K562 (cell line): ENCODE measurements around the gene TBC1D9. TPM values are rescaled to one million over a fixed set of nuclear protein-coding genes. Genes with fewer than 3 reads are reported as not detected.

Experiments used
- ATAC-seq: fragments of 200-7000 bp; cut with Tn5 transposase; 3 replicates; pipeline ENCODE4 v1.9.1; 2020; ENCODE audit warnings: moderate library complexity
- BruUV-seq: library from RNA; stranded (reverse); fragments of 400-500 nt; replicated peaks from 2 replicates; lab custom pipeline; 2021; lab: Mats Ljungman, UMichigan
- CTCF ChIA-PET: fragments of 300-600 bp; formaldehyde crosslinking; extraction: SDS; loops from one replicate; lab custom pipeline; 2021; ENCODE audit warnings: low intra/inter-chr PET ratio; lab: Yijun Ruan, JAX
- POLR2A ChIA-PET: fragments of 300-600, 350-650 bp; sonication (Branson Sonifier 250); formaldehyde crosslinking; extraction: SDS; loops from one replicate; lab custom pipeline; 2021; ENCODE audit warnings: antibody characterized with exemption, inconsistent platforms; lab: Yijun Ruan, JAX
- DNase-seq, 4 experiments: peaks; one replicate each; pipeline versions ENCODE4 v3.0.0 to v3.0.0-alpha.2; 2011 to 2018; ENCODE audit warnings: low spot score in 3 of 4, mixed read lengths in 3 of 4; ENCODE audit errors: extremely low read depth in 1 of 4
- FAIRE-seq: peaks from 2 replicates; lab custom pipeline; 2011; peaks lifted over from hg19 to GRCh38; lab: Jason Lieb, UNC
- H2AFZ ChIP-seq: 2 replicates; pipeline ENCODE4 v1.6.0; 2011; ENCODE audit warnings: low read depth, low read length, control low read depth, inconsistent platforms
- H3K27ac ChIP-seq: fragments of 200-600 bp; 3 replicates; pipeline ENCODE4 v1.8.0; 2011; ENCODE audit warnings: low read depth, mild to moderate bottlenecking, control low read depth, inconsistent platforms, low read length, moderate library complexity, mixed read lengths; ENCODE audit errors: extremely low read depth
- H3K27me3 ChIP-seq, 2 experiments: fragments of 300-600 bp in 1 of 2; 2 replicates in 1 of 2; 3 replicates in 1 of 2; pipeline versions ENCODE4 v1.6.0 to v1.8.0; 2011; ENCODE audit warnings: inconsistent platforms in 2 of 2, low read length in 2 of 2, mild to moderate bottlenecking in 1 of 2, mixed read lengths in 1 of 2, moderate library complexity in 1 of 2; ENCODE audit not compliant: control insufficient read depth in 2 of 2, insufficient read depth in 2 of 2
- H3K36me3 ChIP-seq: fragments of 300-600 bp; 3 replicates; pipeline ENCODE4 v1.8.0; 2011; ENCODE audit warnings: mild to moderate bottlenecking, low read length, inconsistent platforms; ENCODE audit not compliant: control insufficient read depth, insufficient read depth
- H3K4me1 ChIP-seq, 2 experiments: fragments of 200-600 bp in 1 of 2; replicated peaks in 1 of 2; 2 replicates in 1 of 2; 3 replicates in 1 of 2; pipeline versions ENCODE4 v1.5.1 to v1.8.0; 2011; ENCODE audit warnings: inconsistent platforms in 2 of 2, low read length in 2 of 2, mild to moderate bottlenecking in 1 of 2, mixed read lengths in 1 of 2, moderate library complexity in 1 of 2; ENCODE audit not compliant: control insufficient read depth in 2 of 2, insufficient read depth in 2 of 2
- H3K4me2 ChIP-seq: 2 replicates; pipeline ENCODE4 v1.6.1; 2011; ENCODE audit warnings: low read length, control low read depth, inconsistent platforms, mixed read lengths; ENCODE audit not compliant: insufficient read depth
- H3K4me3 ChIP-seq: fragments of 200-600 bp; sonication (generic), shearing (Covaris generic); 2 replicates; pipeline ENCODE4 v1.5.1; 2016; ENCODE audit warnings: control low read depth, inconsistent platforms
- H3K79me2 ChIP-seq: fragments of 200-600 bp; 3 replicates; pipeline ENCODE4 v1.8.0; 2011; ENCODE audit warnings: low read length, inconsistent platforms; ENCODE audit not compliant: control insufficient read depth, insufficient read depth
- H3K9ac ChIP-seq, 2 experiments: 2 replicates each; pipeline versions ENCODE4 v1.6.0 to v1.6.1; 2011; ENCODE audit warnings: low read depth in 2 of 2, low read length in 2 of 2, control low read depth in 1 of 2, inconsistent platforms in 1 of 2, mild to moderate bottlenecking in 1 of 2, mixed read lengths in 1 of 2; ENCODE audit not compliant: insufficient read depth in 1 of 2
- H3K9me1 ChIP-seq: one replicate; pipeline ENCODE4 v1.6.0; 2011; ENCODE audit warnings: inconsistent platforms, mild to moderate bottlenecking, low read length, moderate library complexity; ENCODE audit not compliant: control insufficient read depth, insufficient read depth
- H3K9me3 ChIP-seq: replicated peaks from 2 replicates; pipeline ENCODE4 v1.5.1; 2011; ENCODE audit warnings: low read depth, low read length, inconsistent platforms; ENCODE audit not compliant: control insufficient read depth, insufficient read depth
- H4K20me1 ChIP-seq: replicated peaks from 2 replicates; pipeline ENCODE4 v1.6.1; 2011; ENCODE audit warnings: low read length, inconsistent platforms, mixed read lengths; ENCODE audit not compliant: control insufficient read depth, insufficient read depth
- CBX5 ChIP-seq: IDR thresholded peaks from 2 replicates; pipeline ENCODE4 v1.6.1; 2014; ENCODE audit warnings: low read depth, borderline replicate concordance
- CTCF ChIP-seq, 3 experiments: IDR thresholded peaks in 2 of 3; conservative IDR thresholded peaks in 1 of 3; 2 replicates each; pipeline ENCODE4 v1.5.1; 2011 to 2012; ENCODE audit warnings: low read length in 3 of 3, mild to moderate bottlenecking in 3 of 3, control low read depth in 2 of 3, improper control_type of control experiment in 1 of 3, inconsistent platforms in 1 of 3, low read depth in 1 of 3, mixed read lengths in 1 of 3, moderate library complexity in 1 of 3; ENCODE audit not compliant: insufficient read depth in 2 of 3
- IFI16 ChIP-seq: fragments of 250-450 bp; sonication (Bioruptor Pico); IDR thresholded peaks from 2 replicates; pipeline ENCODE4 v2.1.2; 2022; ENCODE audit warnings: mild to moderate bottlenecking, inconsistent platforms
- MEIS2 ChIP-seq: fragments of 450-650 bp; IDR thresholded peaks from 2 replicates; pipeline ENCODE4 v1.6.1; 2014; ENCODE audit warnings: mild to moderate bottlenecking; ENCODE audit not compliant: partially characterized antibody
- REST ChIP-seq, 2 experiments: fragments of 450-650 bp; formaldehyde crosslinking in 1 of 2; IDR thresholded peaks; 2 replicates each; pipeline versions ENCODE4 v1.4.0 to v1.6.1; 2014 to 2020; ENCODE audit warnings: mild to moderate bottlenecking in 2 of 2, borderline replicate concordance in 1 of 2, low read depth in 1 of 2
- SAFB2 ChIP-seq: fragments of 200-400 bp; formaldehyde crosslinking; IDR thresholded peaks from 2 replicates; pipeline ENCODE4 v1.6.1; 2018; ENCODE audit warnings: borderline replicate concordance, low read length, low read depth, moderate library complexity; ENCODE audit not compliant: severe bottlenecking
- ZNF41 ChIP-seq: fragments of 250-450 bp; sonication (Bioruptor Pico); conservative IDR thresholded peaks from 2 replicates; pipeline ENCODE4 v1.4.0; 2020; ENCODE audit warnings: mild to moderate bottlenecking
- WGBS: fragments of 100-300 bp; shearing (Covaris generic); methylation state at CpG from one replicate; pipeline ENCODE4 v1.1.6; 2016; ENCODE audit warnings: low coverage, mixed read lengths; ENCODE audit not compliant: insufficient coverage; ENCODE audit errors: missing lambda C conversion rate; 5-methylcytosine and 5-hydroxymethylcytosine counted together
- in situ Hi-C: fragments of 300-500 bp; cut with MboI; formaldehyde crosslinking; loops from 4 replicates; pipeline ENCODE4 v1.15.0; 2018; ENCODE audit warnings: inconsistent platforms, mixed read lengths
- intact Hi-C: fragments of 100-400 bp; cut with micrococcal nuclease; formaldehyde crosslinking; loops from 2 replicates; pipeline ENCODE4 v1.14.2; 2022
- polyA plus RNA-seq, 8 experiments: library from polyadenylated mRNA; depleted of rRNA in 4 of 8; stranded (reverse) in 5 of 8; unstranded in 3 of 8; fragments of >200 nt; fragmentation: Nextera tagmentation in 2 of 8; fragmentation: Illumina TruSeq in 1 of 8; extraction: Ambion mirVana in 2 of 8; extraction: Trizol in 1 of 8; gene quantifications; 2 replicates each; pipeline versions ENCODE4 v1.2.1 to v1.2.3, GENCODE V29; 2011 to 2014; ENCODE audit warnings: inconsistent platforms in 1 of 8, missing spikeins in 1 of 8
- total RNA-seq, 7 experiments: library from RNA; depleted of rRNA in 6 of 7; stranded (reverse); fragments of >200 nt in 6 of 7; fragmentation: Illumina TruSeq in 2 of 7; extraction: Trizol in 2 of 7; gene quantifications; 2 replicates each; pipeline versions ENCODE4 v1.2.1 to v1.2.3, GENCODE V29; 2011 to 2021; ENCODE audit warnings: low replicate concordance in 1 of 7

The TBC1D9 gene
- total and polyA plus RNA-seq, 9 of the 15 experiments (the other 6 are each of a cell fraction or from before 2014, with no cell fraction given): 0.13 TPM; not detected in 8

- no peaks in the 10 kb centered on the region for H3K9me1 ChIP-seq
- ChIA-PET CTCF (interaction anchor here (1.5 to 3.9 kb wide), 2 partner anchors 215 to 250 kb away, joined by 8 to 51 read pairs; no protein-coding TSS in a partner anchor), POLR2A (no interaction called here)
- H3K27me3 ChIP-seq: peaks cover 3 to 4% of the 10 kb centered on the region in 2 experiments; a peak in 3 of 5 replicates
- no TSS peak for BruUV-seq
- no peaks in the 10 kb centered on the region for H4K20me1 ChIP-seq
- H3K36me3 ChIP-seq: no peaks in the 10 kb centered on the region
- H3K9me3 ChIP-seq: no peaks in the 10 kb centered on the region
- intact Hi-C loops: loop anchor here (1.0 to 5.0 kb wide), 3 partner anchors 87 to 249 kb away; partner anchors contain the start of gene ELMOD2
- ATAC-seq: peak; percentile 86
- no peaks in the 10 kb centered on the region for H3K79me2 ChIP-seq
- H3K4me1 ChIP-seq: no peaks in the 10 kb centered on the region
- H3K27ac ChIP-seq: no peak overlapping the region
- H2AFZ ChIP-seq: no peak overlapping the region
- no peak overlapping the region for H3K4me3 ChIP-seq
- H3K4me2 ChIP-seq: no peak overlapping the region
- no peak overlapping the region for H3K9ac ChIP-seq
- 0% methylated on average over 6 of the region's 6 CpGs for WGBS
- peak; percentile 22 to 54 (median 38) for DNase-seq
- FAIRE-seq: peak; percentile 85
- in situ Hi-C loops: loop anchor here (5.0 kb wide), 1 partner anchor 247 kb away; no protein-coding TSS in a partner anchor
- TF ChIP-seq IFI16 (CRISPR knock-in tag) (no peak), REST (IDR thresholded peaks at IDR 0.05; ENCODE audit: borderline replicate concordance) (peak; percentile 71; the same call in 1 of the 2 replicates), REST (CRISPR knock-in tag; IDR thresholded peaks at IDR 0.05; ENCODE audit: low read depth) (no peak), CTCF (IDR thresholded peaks at IDR 0.05 in 2 of 3, conservative IDR thresholded peaks at IDR 0.05 in 1 of 3; ENCODE audit: insufficient read depth in 2 of 3, low read depth in 1 of 3, low read length in 3 of 3) (peak; percentile 46 to 71 (median 54); a peak in 5 of 6 replicates), MEIS2 (no peak), SAFB2 (no peak), CBX5 (no peak), ZNF41 (CRISPR knock-in tag) (no peak)
Observed at GRCh38 chr4:140609548-140610425, 146.4 kb downstream of the TBC1D9 start.
